Urinary bladder (tissue), 4 donors: ENCODE measurements around the gene SLC12A2. TPM values are rescaled to one million over a fixed set of nuclear protein-coding genes. Genes with fewer than 3 reads are reported as not detected.
A peak's percentile ranks its signal among the peaks of the same experiment; 100 is the strongest.

Experiments
- DNase-seq: peaks from one replicate; pipeline ENCODE4 v3.0.0-alpha.2; 2015; ENCODE audit errors: extremely low spot score
- H3K27ac ChIP-seq: one replicate; pipeline ENCODE4 v1.5.1; 2013; ENCODE audit warnings: low read depth, mild to moderate bottlenecking, moderate library complexity
- H3K36me3 ChIP-seq: one replicate; pipeline ENCODE4 v1.6.1; 2013; ENCODE audit warnings: mild to moderate bottlenecking, moderate library complexity; ENCODE audit not compliant: insufficient read depth
- H3K4me1 ChIP-seq: one replicate; pipeline ENCODE4 v1.6.1; 2013; ENCODE audit warnings: mild to moderate bottlenecking, moderate library complexity; ENCODE audit not compliant: insufficient read depth
- H3K4me3 ChIP-seq: one replicate; pipeline ENCODE4 v1.5.1; 2013; ENCODE audit warnings: low read depth, low read length
- WGBS: extraction: QIAGEN DNeasy Blood & Tissue Kit; methylation state at CpG from one replicate; pipeline ENCODE4 v1.1.7; 2013; 5-methylcytosine and 5-hydroxymethylcytosine counted together
- polyA plus RNA-seq: library from polyadenylated mRNA; stranded (reverse); fragments of 200-250 nt; gene quantifications from one replicate; pipeline ENCODE4 v1.2.3, GENCODE V29; 2013
- total RNA-seq: library from RNA; depleted of rRNA; stranded (reverse); fragments of >200 nt; gene quantifications from one replicate; pipeline ENCODE4 v1.2.3, GENCODE V29; 2014
- donor health status: healthy with polysubstance abuse.
- donor health status: healthy.

SLC12A2 gene
- total and polyA plus RNA-seq, 2 donors, result 7.9 to 63.9 TPM

GRCh38 chr5:128109766-128110165 lies 26.2 kb downstream of the SLC12A2 start:
- Histone ChIP-seq H3K4me1 (peaks cover 3% of the 10 kb centered on the region), H3K27ac (no peak overlapping the region), H3K4me3 (no peak overlapping the region), H3K36me3 (peaks cover under 1% of the 10 kb centered on the region)
- DNase-seq, result no peak
- WGBS, result 91% methylated on average over 1 of the region's 1 CpG

- WGBS, result 80% methylated on average over 2 of the region's 2 CpGs
- H3K27ac ChIP-seq, result no peak overlapping the region
- H3K36me3 ChIP-seq, result peaks cover 2% of the 10 kb centered on the region
- no peak for DNase-seq
- H3K4me1 ChIP-seq, result no peaks in the 10 kb centered on the region
- no peak overlapping the region for H3K4me3 ChIP-seq
These were observed 28.4 kb downstream of the SLC12A2 start for GRCh38 chr5:128111818-128112448.

DNA sequence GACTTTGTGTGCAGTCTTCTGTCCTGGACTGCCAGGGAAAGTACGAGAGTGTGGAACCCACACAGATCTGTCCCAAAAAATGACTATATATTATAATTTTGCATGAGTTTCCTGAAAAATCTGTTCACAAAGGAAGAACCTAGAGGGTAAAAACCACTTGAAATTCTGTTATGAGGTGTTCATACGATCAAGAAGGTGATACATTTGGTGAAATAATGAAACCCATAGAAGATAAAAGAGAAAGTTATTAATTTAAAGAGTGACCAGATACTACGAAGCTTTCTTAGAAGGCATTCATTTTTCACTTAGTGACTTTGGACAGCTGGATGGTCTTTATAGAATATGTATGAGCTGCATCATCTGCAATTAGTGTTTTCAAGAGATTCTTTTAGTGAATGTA lies 32.9 kb downstream of the SLC12A2 start:
- H3K4me1 ChIP-seq, result no peaks in the 10 kb centered on the region
- 93% methylated on average over 3 of the region's 3 CpGs for WGBS
- H3K27ac ChIP-seq, result no peak overlapping the region
- H3K4me3 ChIP-seq, result no peak overlapping the region
- DNase-seq, result no peak
- peaks cover 4% of the 10 kb centered on the region for H3K36me3 ChIP-seq

- H3K27ac ChIP-seq, result no peak overlapping the region
- H3K4me3 ChIP-seq, result no peak overlapping the region
- H3K36me3 ChIP-seq, result peaks cover 4% of the 10 kb centered on the region
- WGBS, result 99% methylated on average over 2 of the region's 2 CpGs
- no peaks in the 10 kb centered on the region for H3K4me1 ChIP-seq
- DNase-seq, result no peak
These were observed 34.6 kb downstream of the SLC12A2 start for GRCh38 chr5:128118214-128118613.

GRCh38 chr5:128121651-128122050 lies 38.1 kb downstream of the SLC12A2 start:
- Histone ChIP-seq H3K27ac (no peak overlapping the region), H3K4me3 (no peak overlapping the region), H3K4me1 (no peaks in the 10 kb centered on the region), H3K36me3 (peaks cover 2% of the 10 kb centered on the region)
- peak; percentile 13 for DNase-seq
- 36% methylated on average over 4 of the region's 4 CpGs for WGBS

DNA sequence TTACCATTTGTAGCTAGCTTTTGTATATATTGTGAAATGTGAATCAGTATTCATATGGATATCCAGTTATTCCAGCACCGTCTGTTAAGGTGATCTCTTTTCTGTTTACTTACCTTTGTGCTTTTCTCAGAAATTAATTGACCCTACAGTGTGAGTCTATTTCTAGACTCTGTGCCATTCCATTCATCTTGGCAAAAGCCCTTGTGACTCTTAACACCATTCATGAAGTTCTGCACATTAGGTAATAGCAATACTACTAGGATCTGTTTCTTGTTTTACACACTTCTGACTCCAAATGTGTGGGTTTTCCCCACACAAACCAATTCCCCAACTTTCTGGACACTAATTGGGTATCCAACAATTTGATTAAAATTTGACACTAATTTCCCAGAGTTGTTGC lies 40.4 kb downstream of the SLC12A2 start:
- Histone ChIP-seq H3K36me3 (no peaks in the 10 kb centered on the region), H3K27ac (no peak overlapping the region), H3K4me1 (no peaks in the 10 kb centered on the region), H3K4me3 (no peak overlapping the region)
- no peak for DNase-seq
- 99% methylated on average over 1 of the region's 1 CpG for WGBS

DNA sequence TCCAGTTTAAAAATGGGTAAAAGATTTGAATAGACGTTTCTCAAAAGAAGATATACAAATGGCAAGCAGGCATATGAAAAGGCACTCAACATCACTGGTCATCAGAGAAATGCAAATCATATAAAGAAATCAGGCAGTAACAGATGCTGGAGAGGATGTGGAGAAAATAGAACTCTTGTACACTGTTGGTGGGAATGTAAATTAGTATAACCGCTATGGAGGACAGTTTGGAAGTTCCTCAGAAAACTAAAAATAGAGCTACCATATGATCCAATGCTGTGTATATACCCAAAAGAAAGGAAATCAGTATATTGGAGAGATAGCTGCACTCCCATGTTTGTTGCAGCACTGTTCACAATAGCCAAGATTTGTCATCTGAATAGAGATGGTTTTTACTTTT lies 42.7 kb downstream of the SLC12A2 start:
- H3K4me1 ChIP-seq, result no peaks in the 10 kb centered on the region
- no peak for DNase-seq
- H3K36me3 ChIP-seq, result peaks cover 3% of the 10 kb centered on the region
- no peak overlapping the region for H3K27ac ChIP-seq
- 85% methylated on average over 2 of the region's 2 CpGs for WGBS
- no peak overlapping the region for H3K4me3 ChIP-seq

DNA sequence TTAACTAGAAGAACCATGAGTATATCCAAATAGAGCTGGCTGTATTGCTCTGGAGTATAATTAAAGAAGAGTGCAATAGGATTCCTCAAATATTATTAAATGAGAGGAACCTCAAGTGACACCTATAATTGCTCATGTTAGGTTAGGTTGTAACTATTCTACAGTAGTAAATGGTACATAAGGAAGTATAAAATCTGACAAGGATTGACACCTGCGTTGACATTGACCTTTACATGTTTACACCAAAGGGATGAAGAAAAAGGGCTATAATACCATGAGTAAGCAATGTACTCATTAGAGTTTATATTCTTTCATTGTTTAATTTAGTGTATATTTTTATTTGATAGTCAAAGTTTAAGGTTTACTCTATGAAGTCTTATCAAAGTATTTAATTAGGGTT lies 48.9 kb downstream of the SLC12A2 start:
- no peak overlapping the region for H3K27ac ChIP-seq
- WGBS, result 93% methylated on average over 1 of the region's 1 CpG
- H3K36me3 ChIP-seq, result peaks cover 10% of the 10 kb centered on the region
- no peaks in the 10 kb centered on the region for H3K4me1 ChIP-seq
- DNase-seq, result no peak
- H3K4me3 ChIP-seq, result no peak overlapping the region

- no peak overlapping the region for H3K27ac ChIP-seq
- H3K36me3 ChIP-seq, result peaks cover 10% of the 10 kb centered on the region
- DNase-seq, result no peak
- no peak overlapping the region for H3K4me3 ChIP-seq
- H3K4me1 ChIP-seq, result no peaks in the 10 kb centered on the region
These were observed 51.7 kb downstream of the SLC12A2 start for GRCh38 chr5:128135286-128135685.

GRCh38 chr5:128143911-128144310 lies 60.3 kb downstream of the SLC12A2 start:
- H3K36me3 ChIP-seq, result no peaks in the 10 kb centered on the region
- no peaks in the 10 kb centered on the region for H3K4me1 ChIP-seq
- WGBS, result 92% methylated on average over 2 of the region's 2 CpGs
- no peak for DNase-seq
- no peak overlapping the region for H3K27ac ChIP-seq
- no peak overlapping the region for H3K4me3 ChIP-seq

DNA sequence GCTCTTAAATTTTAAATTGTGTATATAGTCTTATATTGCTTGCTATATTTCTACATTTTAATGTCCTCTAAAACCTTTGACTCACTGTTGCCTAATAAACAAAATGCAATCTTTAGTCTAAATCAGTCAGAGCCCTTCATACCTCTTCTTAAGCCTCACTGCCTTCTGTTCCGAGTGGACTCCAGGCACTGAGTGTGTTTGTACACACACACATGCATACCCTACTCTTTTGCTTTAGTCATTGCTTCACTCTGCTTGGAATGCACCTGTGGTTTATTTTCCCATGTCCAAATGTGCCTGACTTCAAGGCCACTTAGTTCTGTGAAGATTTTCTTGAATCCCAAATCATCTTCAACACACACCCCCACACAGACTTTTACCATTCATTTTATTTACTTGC lies 60.9 kb downstream of the SLC12A2 start:
- Histone ChIP-seq H3K36me3 (peaks cover 2% of the 10 kb centered on the region), H3K4me3 (no peak overlapping the region), H3K27ac (no peak overlapping the region), H3K4me1 (no peaks in the 10 kb centered on the region)
- WGBS, result 76% methylated on average over 1 of the region's 1 CpG
- no peak for DNase-seq

- no peak overlapping the region for H3K4me3 ChIP-seq
- WGBS, result 87% methylated on average over 2 of the region's 2 CpGs
- H3K36me3 ChIP-seq, result peaks cover 2% of the 10 kb centered on the region
- H3K4me1 ChIP-seq, result no peaks in the 10 kb centered on the region
- no peak overlapping the region for H3K27ac ChIP-seq
- no peak for DNase-seq
These were observed 63.1 kb downstream of the SLC12A2 start for GRCh38 chr5:128146671-128147070.

DNA sequence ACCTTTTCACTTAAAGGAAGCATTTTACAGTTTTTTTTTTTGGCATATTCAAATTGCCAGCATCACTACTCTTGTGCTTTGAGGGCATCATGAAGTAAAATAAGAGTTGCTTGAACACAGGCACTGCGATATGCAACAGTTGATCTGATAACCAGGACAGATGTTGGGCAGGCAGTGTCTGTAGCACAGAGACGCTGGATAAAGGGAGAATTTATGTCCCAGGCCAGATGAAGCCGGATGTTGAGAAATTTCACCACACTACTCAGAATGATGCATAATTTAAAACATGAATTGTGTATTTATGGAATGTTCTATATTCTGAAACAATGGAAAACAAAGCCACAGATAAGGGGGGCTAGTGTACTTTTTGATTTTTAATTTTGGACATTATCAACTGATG lies 71.4 kb downstream of the SLC12A2 start:
- WGBS, result 57% methylated on average over 3 of the region's 3 CpGs
- H3K27ac ChIP-seq, result no peak overlapping the region
- H3K4me3 ChIP-seq, result no peak overlapping the region
- DNase-seq, result no peak
- H3K36me3 ChIP-seq, result peaks cover 5% of the 10 kb centered on the region
- no peaks in the 10 kb centered on the region for H3K4me1 ChIP-seq

- no peak overlapping the region for H3K27ac ChIP-seq
- peaks cover 7% of the 10 kb centered on the region for H3K36me3 ChIP-seq
- no peak for DNase-seq
- H3K4me3 ChIP-seq, result no peak overlapping the region
- H3K4me1 ChIP-seq, result no peaks in the 10 kb centered on the region
These were observed 72.2 kb downstream of the SLC12A2 start for GRCh38 chr5:128155776-128156175.

- H3K36me3 ChIP-seq, result peaks cover 7% of the 10 kb centered on the region
- 74% methylated on average over 3 of the region's 3 CpGs for WGBS
- no peak overlapping the region for H3K4me3 ChIP-seq
- no peak for DNase-seq
- no peaks in the 10 kb centered on the region for H3K4me1 ChIP-seq
- no peak overlapping the region for H3K27ac ChIP-seq
These were observed 73.0 kb downstream of the SLC12A2 start for GRCh38 chr5:128156521-128156920.
